Nephron progenitor cell (in vitro differentiated cells): ENCODE results near the gene RPS15.

ENCODE experiments used
- DNase-seq: peaks from one replicate; pipeline ENCODE4 v3.0.0; 2021
- H3K27ac Mint-ChIP-seq: 2 replicates; pipeline ENCODE4 v1.8.0; 2021; ENCODE audit warnings: mild to moderate bottlenecking, moderate library complexity, mixed read lengths
- H3K27me3 Mint-ChIP-seq: 2 replicates; pipeline ENCODE4 v1.8.0; 2021; ENCODE audit warnings: mild to moderate bottlenecking, low read depth, mixed read lengths; ENCODE audit not compliant: poor library complexity
- H3K36me3 Mint-ChIP-seq: 2 replicates; pipeline ENCODE4 v1.8.0; 2021; ENCODE audit warnings: low read depth, mixed read lengths
- H3K4me1 Mint-ChIP-seq: 2 replicates; pipeline ENCODE4 v1.8.0; 2021; ENCODE audit warnings: mixed read lengths
- H3K4me3 Mint-ChIP-seq: 2 replicates; pipeline ENCODE4 v1.8.0; 2021; ENCODE audit warnings: mild to moderate bottlenecking, moderate library complexity, mixed read lengths
- H3K9me3 Mint-ChIP-seq: 2 replicates; pipeline ENCODE4 v1.8.0; 2021; ENCODE audit warnings: mild to moderate bottlenecking, moderate library complexity, mixed read lengths
- TF ChIP-seq, protein P1 (sequence below): fragments of 200-600 bp; sonication (generic); IDR thresholded peaks from 2 replicates; pipeline ENCODE4 v1.5.0; 2021; ENCODE audit warnings: antibody characterized with exemption

RPS15 gene

DNA sequence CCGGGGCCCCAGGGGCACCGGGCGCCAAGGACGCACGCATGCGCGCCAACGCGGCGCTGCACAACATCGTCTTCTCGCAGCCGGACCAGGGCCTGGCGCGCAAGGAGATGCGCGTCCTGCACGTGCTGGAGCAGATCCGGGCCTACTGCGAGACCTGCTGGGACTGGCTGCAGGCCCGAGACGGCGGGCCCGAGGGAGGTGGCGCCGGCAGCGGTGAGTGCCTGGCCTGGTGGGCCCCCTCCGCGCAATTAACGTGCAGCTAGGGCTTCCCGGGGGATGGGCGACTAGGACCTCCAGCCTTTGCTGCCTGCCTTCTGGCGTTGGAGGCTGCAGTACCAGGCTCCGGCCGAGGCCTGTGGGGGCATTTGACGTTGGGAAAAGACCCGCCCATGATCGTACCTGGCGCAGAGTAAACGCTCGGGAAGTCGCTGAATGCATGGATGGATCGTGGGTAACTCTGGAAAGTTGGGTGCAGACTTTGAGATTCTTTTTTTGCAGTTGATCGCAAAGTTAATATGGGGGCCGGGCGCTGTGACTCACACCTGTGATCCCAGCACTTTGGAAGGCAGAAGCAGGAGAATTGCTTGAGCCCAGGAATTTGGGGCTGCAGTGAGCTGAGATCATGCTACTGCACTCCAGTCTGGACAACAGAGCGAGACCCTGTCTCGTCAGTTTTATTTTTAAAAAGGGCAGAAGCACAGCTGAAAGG is 19.0 kb downstream of the RPS15 start:
- Mint-ChIP-seq H3K9me3 (peaks cover 4% of the 10 kb centered on the region), H3K4me3 (no peak overlapping the region), H3K4me1 (peaks cover 5% of the 10 kb centered on the region), H3K36me3 (peaks cover 4% of the 10 kb centered on the region), H3K27me3 (peaks cover 68% of the 10 kb centered on the region), H3K27ac (no peak overlapping the region)
- TF ChIP-seq, protein P1, sequence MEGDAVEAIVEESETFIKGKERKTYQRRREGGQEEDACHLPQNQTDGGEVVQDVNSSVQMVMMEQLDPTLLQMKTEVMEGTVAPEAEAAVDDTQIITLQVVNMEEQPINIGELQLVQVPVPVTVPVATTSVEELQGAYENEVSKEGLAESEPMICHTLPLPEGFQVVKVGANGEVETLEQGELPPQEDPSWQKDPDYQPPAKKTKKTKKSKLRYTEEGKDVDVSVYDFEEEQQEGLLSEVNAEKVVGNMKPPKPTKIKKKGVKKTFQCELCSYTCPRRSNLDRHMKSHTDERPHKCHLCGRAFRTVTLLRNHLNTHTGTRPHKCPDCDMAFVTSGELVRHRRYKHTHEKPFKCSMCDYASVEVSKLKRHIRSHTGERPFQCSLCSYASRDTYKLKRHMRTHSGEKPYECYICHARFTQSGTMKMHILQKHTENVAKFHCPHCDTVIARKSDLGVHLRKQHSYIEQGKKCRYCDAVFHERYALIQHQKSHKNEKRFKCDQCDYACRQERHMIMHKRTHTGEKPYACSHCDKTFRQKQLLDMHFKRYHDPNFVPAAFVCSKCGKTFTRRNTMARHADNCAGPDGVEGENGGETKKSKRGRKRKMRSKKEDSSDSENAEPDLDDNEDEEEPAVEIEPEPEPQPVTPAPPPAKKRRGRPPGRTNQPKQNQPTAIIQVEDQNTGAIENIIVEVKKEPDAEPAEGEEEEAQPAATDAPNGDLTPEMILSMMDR: peak; percentile 10
- peak; percentile 31 for DNase-seq

GRCh38 chr19:1457892-1458291 is 19.7 kb downstream of the RPS15 start:
- DNase-seq: no peak
- peaks cover 4% of the 10 kb centered on the region for H3K36me3 Mint-ChIP-seq
- H3K4me3 Mint-ChIP-seq: no peak overlapping the region
- H3K9me3 Mint-ChIP-seq: peaks cover 4% of the 10 kb centered on the region
- TF ChIP-seq, protein P1: no peak
- H3K4me1 Mint-ChIP-seq: peaks cover 5% of the 10 kb centered on the region
- peaks cover 68% of the 10 kb centered on the region for H3K27me3 Mint-ChIP-seq
- H3K27ac Mint-ChIP-seq: no peak overlapping the region

DNA sequence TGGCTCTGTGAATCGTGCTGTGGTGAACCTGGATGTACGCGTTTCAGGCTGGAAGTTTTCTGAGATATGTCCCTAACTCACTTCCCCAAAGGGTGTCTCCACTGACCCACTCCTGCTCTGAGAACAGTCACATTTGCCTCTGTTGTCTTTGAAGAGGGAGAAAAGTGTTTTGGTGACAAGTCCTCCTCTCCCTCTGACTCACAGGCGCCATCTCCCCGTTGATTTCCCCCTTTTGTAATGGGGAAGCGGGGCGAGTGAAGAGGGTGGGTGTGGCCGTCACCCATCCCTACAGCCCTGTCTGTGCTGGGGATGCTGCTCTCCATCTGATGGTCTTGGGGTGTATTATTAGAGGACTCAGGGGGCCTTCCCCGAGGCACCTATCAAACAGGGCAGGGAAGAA is 21.3 kb downstream of the RPS15 start:
- peaks cover 69% of the 10 kb centered on the region for H3K27me3 Mint-ChIP-seq
- DNase-seq: no peak
- H3K9me3 Mint-ChIP-seq: no peaks in the 10 kb centered on the region
- H3K36me3 Mint-ChIP-seq: peaks cover 4% of the 10 kb centered on the region
- no peak overlapping the region for H3K27ac Mint-ChIP-seq
- TF ChIP-seq, protein P1: no peak
- H3K4me1 Mint-ChIP-seq: no peaks in the 10 kb centered on the region
- H3K4me3 Mint-ChIP-seq: no peak overlapping the region

DNA sequence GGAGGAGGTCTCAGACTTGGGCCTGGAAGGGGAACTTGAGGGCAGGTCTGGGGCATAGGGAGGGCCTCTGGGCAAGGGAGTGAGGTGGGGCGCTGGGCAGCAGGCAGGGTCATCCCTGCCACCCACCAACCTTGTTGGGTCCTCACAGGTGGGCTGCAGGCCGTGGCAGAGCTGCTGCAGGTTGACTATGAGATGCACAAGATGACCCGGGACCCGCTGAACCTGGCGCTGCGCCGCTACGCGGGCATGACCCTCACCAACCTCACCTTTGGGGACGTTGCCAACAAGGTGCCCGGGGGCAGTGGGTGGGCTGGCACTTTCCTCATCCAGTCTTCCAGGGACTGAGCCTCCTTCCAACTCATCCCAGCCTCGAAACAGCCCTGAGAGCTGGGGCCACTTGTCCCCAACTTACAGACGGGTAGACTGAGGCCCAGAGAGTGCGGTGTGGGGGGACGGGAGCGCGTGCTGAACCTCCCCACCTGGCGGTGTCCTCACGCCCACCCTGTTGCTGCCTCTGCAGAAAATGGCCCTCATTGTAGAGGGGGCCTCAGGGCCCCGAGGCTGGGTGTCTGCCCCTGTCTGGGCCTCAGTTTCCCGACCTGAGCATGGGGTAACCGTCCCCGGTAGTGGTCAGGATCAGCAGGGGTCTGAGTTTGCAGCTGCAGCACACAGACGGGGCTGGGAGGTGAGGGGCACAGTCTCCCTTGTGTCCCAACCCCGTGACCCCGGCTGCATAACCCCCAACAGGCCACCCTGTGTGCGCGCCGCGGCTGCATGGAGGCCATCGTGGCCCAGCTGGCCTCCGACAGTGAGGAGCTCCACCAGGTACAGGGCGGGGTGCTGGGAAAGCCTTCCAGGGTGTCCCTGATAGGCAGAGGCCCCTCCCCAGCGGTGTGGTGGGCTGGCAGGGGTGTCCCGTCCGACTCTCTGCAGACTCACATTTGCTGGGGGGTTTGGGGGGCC is 22.1 kb downstream of the RPS15 start:
- H3K4me1 Mint-ChIP-seq: no peaks in the 10 kb centered on the region
- no peak for DNase-seq
- no peaks in the 10 kb centered on the region for H3K9me3 Mint-ChIP-seq
- TF ChIP-seq, protein P1: no peak
- no peak overlapping the region for H3K4me3 Mint-ChIP-seq
- H3K27ac Mint-ChIP-seq: no peak overlapping the region
- peaks cover 4% of the 10 kb centered on the region for H3K36me3 Mint-ChIP-seq
- H3K27me3 Mint-ChIP-seq: peaks cover 69% of the 10 kb centered on the region

- Mint-ChIP-seq H3K4me1 (no peaks in the 10 kb centered on the region), H3K36me3 (peaks cover 4% of the 10 kb centered on the region), H3K4me3 (no peak overlapping the region), H3K27ac (no peak overlapping the region), H3K9me3 (no peaks in the 10 kb centered on the region), H3K27me3 (peaks cover 70% of the 10 kb centered on the region)
- TF ChIP-seq, protein P1: no peak
- DNase-seq: no peak
Observed at GRCh38 chr19:1461862-1462261, 23.7 kb downstream of the RPS15 start.
